Hematopoietic multipotent progenitor cell treated with erythropoietin and hydrocortisone succinate and interleukin-3 and kit ligand, for 15 days (in vitro differentiated cells): Measurements from ENCODE around the gene BMP2.

Experiments used
- DNase-seq: peaks from one replicate; pipeline ENCODE4 v3.0.0-alpha.2; 2015; ENCODE audit warnings: low spot score

BMP2 gene

GRCh38 chr20:6767536-6768227 lies at the start of gene BMP2:
BMP2 (plus strand) TSS chr20:6767686; CDS start chr20:6770127, 2,441 bp downstream.
- peak; percentile 13 for DNase-seq

- no peak for DNase-seq
Measured at GRCh38 chr20:6718662-6719368, 48.7 kb upstream of the BMP2 start.

- no peak for DNase-seq
Measured at GRCh38 chr20:6719369-6719721, 48.1 kb upstream of the BMP2 start.

- no peak for DNase-seq
Measured at GRCh38 chr20:6726761-6727160, 40.7 kb upstream of the BMP2 start.

- DNase-seq, result no peak
Measured at GRCh38 chr20:6730672-6731328, 36.7 kb upstream of the BMP2 start.

GRCh38 chr20:6732001-6732447 lies 35.5 kb upstream of the BMP2 start:
- DNase-seq, result no peak

- no peak for DNase-seq
Measured at GRCh38 chr20:6732851-6733250, 34.6 kb upstream of the BMP2 start.

- no peak for DNase-seq
Measured at GRCh38 chr20:6733965-6734364, 33.5 kb upstream of the BMP2 start.

GRCh38 chr20:6735942-6736845 lies 31.3 kb upstream of the BMP2 start:
- no peak for DNase-seq

- DNase-seq, result no peak
Measured at GRCh38 chr20:6739406-6739805, 28.1 kb upstream of the BMP2 start.

- no peak for DNase-seq
Measured at GRCh38 chr20:6740096-6740495, 27.4 kb upstream of the BMP2 start.

- DNase-seq, result no peak
Measured at GRCh38 chr20:6744180-6744579, 23.3 kb upstream of the BMP2 start.

- no peak for DNase-seq
Measured at GRCh38 chr20:6744805-6745204, 22.7 kb upstream of the BMP2 start.

- DNase-seq, result no peak
Measured at GRCh38 chr20:6746901-6747609, 20.4 kb upstream of the BMP2 start.

- DNase-seq, result no peak
Measured at GRCh38 chr20:6750438-6750837, 17.0 kb upstream of the BMP2 start.

- no peak for DNase-seq
Measured at GRCh38 chr20:6756693-6757595, 10.5 kb upstream of the BMP2 start.

- DNase-seq, result no peak
Measured at GRCh38 chr20:6764619-6765018, 2.9 kb upstream of the BMP2 start.

GRCh38 chr20:6765469-6766058 lies 1.9 kb upstream of the BMP2 start:
- peak; percentile 50 for DNase-seq

GRCh38 chr20:6766433-6766832 lies 1.1 kb upstream of the BMP2 start:
- no peak for DNase-seq

GRCh38 chr20:6767126-6767535 lies 355 bp upstream of the BMP2 start:
- DNase-seq, result no peak
